WERI-Rb-1 (cell line): ENCODE data around the gene C19orf47.

Source experiments
- DNase-seq: peaks from one replicate; pipeline ENCODE4 v3.0.0-alpha.2; 2020
- H3K27ac ChIP-seq: fragments of 250-450 bp; sonication (Bioruptor Pico); 2 replicates; pipeline ENCODE4 v1.5.1; 2020; ENCODE audit warnings: mild to moderate bottlenecking, moderate library complexity
- H3K27me3 ChIP-seq: fragments of 250-450 bp; sonication (Bioruptor Pico); 2 replicates; pipeline ENCODE4 v1.5.1; 2021; ENCODE audit warnings: mild to moderate bottlenecking, low read depth, moderate library complexity; ENCODE audit not compliant: insufficient read depth, severe bottlenecking
- H3K36me3 ChIP-seq: fragments of 250-450 bp; sonication (Bioruptor Pico); 2 replicates; pipeline ENCODE4 v1.5.1; 2020; ENCODE audit warnings: mild to moderate bottlenecking, moderate library complexity
- H3K4me3 ChIP-seq: 2 replicates; pipeline ENCODE4 v1.5.1; 2011; ENCODE audit warnings: low read depth, mild to moderate bottlenecking, control low read depth, low read length
- H3K9me3 ChIP-seq: fragments of 250-450 bp; sonication (Bioruptor Pico); 2 replicates; pipeline ENCODE4 v1.5.1; 2021; ENCODE audit warnings: mild to moderate bottlenecking, moderate library complexity; ENCODE audit not compliant: severe bottlenecking
- TF ChIP-seq, protein P1 (sequence below): IDR thresholded peaks from 2 replicates; pipeline ENCODE4 v1.5.1; 2011; ENCODE audit warnings: low read depth, mild to moderate bottlenecking, control low read depth, inconsistent platforms, low read length

Gene C19orf47

DNA sequence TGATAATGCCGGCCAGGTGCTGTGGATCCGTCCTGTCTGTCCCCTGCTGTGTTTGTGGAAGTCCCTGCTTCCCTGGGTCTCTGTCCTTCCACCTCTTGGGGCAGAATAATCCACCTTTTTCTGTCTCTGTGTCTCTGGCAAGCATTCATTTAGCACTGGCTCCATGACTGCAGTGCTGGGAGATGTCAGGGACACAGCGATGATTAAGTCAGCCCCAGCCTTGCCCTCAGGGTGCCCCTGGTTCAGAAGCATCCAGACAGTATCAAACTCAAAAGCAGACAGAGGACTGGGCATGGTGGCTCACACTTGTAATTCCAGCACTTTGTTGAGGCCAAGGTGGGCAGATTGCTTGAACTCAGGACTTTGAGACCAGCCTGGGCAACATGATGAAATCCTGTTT is 40.3 kb upstream of the C19orf47 start:
- TF ChIP-seq, protein P1, sequence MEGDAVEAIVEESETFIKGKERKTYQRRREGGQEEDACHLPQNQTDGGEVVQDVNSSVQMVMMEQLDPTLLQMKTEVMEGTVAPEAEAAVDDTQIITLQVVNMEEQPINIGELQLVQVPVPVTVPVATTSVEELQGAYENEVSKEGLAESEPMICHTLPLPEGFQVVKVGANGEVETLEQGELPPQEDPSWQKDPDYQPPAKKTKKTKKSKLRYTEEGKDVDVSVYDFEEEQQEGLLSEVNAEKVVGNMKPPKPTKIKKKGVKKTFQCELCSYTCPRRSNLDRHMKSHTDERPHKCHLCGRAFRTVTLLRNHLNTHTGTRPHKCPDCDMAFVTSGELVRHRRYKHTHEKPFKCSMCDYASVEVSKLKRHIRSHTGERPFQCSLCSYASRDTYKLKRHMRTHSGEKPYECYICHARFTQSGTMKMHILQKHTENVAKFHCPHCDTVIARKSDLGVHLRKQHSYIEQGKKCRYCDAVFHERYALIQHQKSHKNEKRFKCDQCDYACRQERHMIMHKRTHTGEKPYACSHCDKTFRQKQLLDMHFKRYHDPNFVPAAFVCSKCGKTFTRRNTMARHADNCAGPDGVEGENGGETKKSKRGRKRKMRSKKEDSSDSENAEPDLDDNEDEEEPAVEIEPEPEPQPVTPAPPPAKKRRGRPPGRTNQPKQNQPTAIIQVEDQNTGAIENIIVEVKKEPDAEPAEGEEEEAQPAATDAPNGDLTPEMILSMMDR, result no peak
- H3K27ac ChIP-seq, result no peak overlapping the region

DNA sequence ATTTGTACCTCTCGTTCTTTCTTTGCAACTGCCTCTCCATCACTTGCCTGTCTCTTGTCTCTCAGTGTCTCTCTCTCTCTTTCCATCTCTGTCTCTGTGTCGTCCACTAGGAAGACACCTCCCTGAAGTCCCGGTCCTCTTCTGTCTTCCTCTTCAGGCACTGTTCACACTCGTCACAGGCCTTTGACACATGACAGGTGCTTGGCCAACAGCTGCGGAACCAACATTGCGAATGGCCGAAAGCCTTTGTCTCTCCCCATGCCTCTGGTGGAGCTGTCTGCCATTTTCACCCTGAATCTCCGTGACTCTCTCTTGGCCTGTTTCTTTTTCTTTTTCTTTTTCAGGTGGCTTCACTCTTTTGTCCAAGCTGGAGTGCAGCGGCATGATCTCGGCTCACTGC is 39.0 kb upstream of the C19orf47 start:
- TF ChIP-seq, protein P1, result no peak
- Histone ChIP-seq H3K9me3 (no peaks in the 10 kb centered on the region), H3K27me3 (no peaks in the 10 kb centered on the region), H3K27ac (no peak overlapping the region), H3K4me3 (no peak overlapping the region), H3K36me3 (no peaks in the 10 kb centered on the region)
- no peak for DNase-seq

More for the DNA sequence above, 40.3 kb upstream of the C19orf47 start:
- DNase-seq, result no peak
- Histone ChIP-seq H3K36me3 (no peaks in the 10 kb centered on the region), H3K4me3 (no peak overlapping the region), H3K9me3 (no peaks in the 10 kb centered on the region), H3K27me3 (no peaks in the 10 kb centered on the region)

DNA sequence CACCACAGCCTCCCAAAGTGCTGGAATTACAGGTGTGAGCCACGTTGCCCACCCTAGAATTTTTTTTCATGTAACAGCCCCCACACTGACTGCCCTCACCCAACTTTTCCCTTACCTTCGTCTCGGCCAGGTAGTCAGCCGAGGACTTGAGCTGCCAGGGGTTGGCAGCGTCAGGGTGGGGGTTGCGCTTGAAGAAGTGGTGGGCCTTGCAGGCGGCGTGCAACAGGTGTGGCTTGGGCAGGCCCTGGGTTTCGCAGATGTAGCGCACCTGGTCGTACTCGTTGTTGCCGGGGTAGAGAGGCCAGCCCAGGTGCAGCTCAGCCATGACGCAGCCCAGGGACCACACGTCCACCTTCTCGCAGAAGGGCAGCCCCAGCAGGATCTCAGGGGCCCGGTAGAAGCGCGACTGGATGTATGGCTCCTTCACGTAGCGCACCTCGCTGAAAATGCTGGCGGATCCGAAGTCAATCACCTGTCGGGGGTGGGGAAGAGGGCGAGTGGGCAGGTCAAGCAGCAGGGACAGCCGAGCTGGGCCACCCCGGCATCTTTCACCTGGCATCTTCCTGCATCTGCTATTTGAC is 35.6 kb upstream of the C19orf47 start:
- no peak overlapping the region for H3K27ac ChIP-seq
- TF ChIP-seq, protein P1, result no peak
- no peak for DNase-seq
- no peaks in the 10 kb centered on the region for H3K27me3 ChIP-seq
- no peak overlapping the region for H3K4me3 ChIP-seq
- no peaks in the 10 kb centered on the region for H3K36me3 ChIP-seq
- no peaks in the 10 kb centered on the region for H3K9me3 ChIP-seq

DNA sequence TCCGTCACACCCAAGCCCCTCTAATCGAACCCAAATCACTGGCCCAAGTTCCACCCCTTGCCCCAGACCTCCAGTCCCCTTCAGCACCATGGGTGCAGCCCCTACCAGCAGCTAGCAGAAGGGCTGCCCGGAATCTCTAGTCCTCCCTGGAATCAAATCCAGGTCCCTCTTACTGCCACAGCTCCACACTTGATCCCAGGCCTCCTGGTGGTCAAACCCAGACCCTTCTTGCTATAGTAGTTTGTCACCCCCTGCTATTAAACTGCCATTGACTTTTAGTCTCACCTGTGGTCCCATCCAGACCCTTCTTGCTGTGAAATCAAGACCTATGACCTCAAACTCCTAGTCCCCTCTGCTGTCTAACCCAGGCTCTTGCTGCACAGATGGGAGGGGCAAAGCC is 33.1 kb upstream of the C19orf47 start:
- no peak overlapping the region for H3K27ac ChIP-seq
- TF ChIP-seq, protein P1, result peak; percentile 24; the same call in 1 of the 2 replicates
- no peaks in the 10 kb centered on the region for H3K9me3 ChIP-seq
- H3K27me3 ChIP-seq, result no peaks in the 10 kb centered on the region
- DNase-seq, result no peak
- no peaks in the 10 kb centered on the region for H3K36me3 ChIP-seq
- no peak overlapping the region for H3K4me3 ChIP-seq

DNA sequence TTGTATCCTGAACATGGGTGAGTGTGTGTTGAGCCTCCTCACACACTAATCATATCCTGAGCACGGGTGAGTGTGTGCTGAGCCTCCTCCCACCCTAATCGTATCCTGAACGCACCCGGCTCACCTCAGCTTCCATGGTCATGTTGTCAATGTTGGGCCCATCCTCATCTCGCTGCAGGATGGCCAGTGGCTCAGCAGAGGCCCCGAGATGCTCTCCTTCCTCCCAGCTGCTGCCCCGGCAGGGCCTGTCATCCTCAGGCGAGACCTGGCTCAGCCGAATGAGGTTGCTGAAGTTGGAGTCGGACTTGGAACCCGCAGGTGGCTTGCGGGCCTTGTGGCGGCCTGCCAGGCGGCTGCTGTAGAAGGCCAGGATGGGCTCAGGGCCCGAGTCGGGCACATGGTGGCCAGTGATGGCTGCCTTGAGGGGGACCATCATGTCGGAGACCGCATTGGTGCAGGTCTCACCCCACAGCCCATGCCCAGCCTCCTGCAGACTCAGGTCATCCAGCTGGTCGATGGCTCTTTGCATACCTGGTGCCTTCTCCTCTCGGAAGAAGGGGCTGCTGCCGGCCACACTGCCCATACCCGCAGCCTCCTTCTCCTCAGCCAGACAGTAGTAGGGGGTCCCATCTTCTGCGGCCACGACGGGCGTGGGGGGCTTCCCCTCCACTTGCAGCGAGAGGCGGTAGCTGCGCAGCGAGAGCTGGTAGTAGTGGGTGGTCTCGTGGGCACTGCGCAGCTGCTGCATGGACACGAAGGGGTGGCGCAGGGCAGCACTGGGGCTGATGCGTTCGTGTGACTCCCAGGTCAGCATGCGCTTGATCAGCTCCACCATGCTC is 32.2 kb upstream of the C19orf47 start:
- no peaks in the 10 kb centered on the region for H3K9me3 ChIP-seq
- no peak overlapping the region for H3K4me3 ChIP-seq
- no peaks in the 10 kb centered on the region for H3K27me3 ChIP-seq
- TF ChIP-seq, protein P1, result no peak
- H3K27ac ChIP-seq, result no peak overlapping the region
- DNase-seq, result no peak
- H3K36me3 ChIP-seq, result no peaks in the 10 kb centered on the region
